NCI-H2107 (cell line): Measurements from ENCODE around the gene CDC37L1.
"Not testable (repeated sequence)": the region's sequence is repeated elsewhere in the genome, so short reads cannot be mapped to it uniquely, and the experiment has no call there.

Experiments
- DNase-seq: peaks from one replicate; lab custom pipeline; 2025; lab: John Stamatoyannopoulos, UW

Gene CDC37L1

DNA sequence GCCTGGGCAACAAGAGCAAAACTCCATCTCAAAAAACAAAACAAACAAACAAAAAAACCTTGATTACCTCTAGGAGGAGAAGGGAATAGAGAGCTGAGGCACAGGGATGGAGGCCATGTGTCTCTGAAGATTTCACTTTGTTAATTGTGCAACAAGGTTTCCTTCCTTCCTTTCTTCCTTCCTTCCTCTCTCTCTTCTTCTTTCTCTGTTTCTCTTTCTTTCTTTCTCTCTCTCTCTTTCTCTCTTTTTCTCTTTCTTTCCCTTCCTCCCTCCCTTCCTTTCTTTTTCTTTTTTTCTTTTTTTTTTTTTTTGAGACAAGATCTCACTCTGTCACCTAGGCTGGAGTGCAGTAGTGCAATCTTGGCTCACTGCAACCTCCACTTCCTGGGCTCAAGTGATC, 75.2 kb downstream of the CDC37L1 start:
- DNase-seq, result not testable (repeated sequence)

DNA sequence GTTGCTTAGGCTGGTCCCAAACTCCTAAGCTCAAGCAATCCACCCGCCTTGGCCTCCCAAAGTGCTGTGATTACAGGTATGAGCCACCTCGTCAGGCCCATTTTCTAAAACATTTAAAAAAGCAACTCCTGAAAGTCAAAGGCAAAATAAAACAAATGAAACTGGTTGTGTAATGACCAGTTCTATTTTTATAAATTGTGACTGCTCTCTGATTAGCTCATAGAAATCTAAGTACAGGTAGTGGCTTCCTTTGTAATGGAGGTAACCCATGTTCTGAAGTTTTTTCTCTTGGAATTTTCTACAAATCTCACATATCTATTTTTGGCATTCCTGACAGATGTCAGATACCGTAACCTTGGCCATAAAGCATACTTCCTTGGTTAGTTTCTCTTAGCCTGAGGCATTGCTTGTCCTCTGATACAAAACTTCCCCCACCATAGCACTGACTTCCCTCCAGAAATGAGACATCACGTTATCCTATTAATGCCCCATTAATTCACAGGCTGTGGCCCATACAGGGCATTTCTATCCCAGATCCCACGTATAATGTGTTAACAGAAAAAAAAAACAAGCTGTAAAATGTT, 75.7 kb downstream of the CDC37L1 start:
- DNase-seq, result no peak

DNA sequence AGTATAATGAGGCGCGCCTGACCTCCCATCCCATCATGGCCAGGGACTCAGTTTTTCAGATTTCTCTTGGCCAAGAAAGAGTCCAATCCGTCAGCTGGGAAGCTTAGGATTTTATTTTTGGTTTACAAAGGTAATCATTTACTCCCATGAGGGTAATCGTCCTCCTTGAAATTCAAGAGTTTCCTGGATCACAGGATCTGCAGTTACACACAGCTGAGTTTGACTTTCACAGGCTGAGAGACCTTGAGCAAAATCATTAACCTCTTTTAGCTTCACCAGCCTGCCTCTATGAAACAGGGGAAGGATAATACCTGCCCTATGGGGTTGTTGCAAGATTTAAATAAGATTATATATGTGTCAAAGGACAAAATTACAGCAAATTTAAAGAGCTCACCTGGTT, 77.1 kb downstream of the CDC37L1 start:
- DNase-seq, result no peak
